ENCODE measurements around the gene KAZN. TPM values are rescaled to one million over a fixed set of nuclear protein-coding genes. Genes with fewer than 3 reads are reported as not detected.

The KAZN gene
- polyA plus RNA-seq, 2 of the 4 experiments (the other 2 are of a cell fraction) = 1.3 to 1.9 TPM

GRCh38 chr1:14865106-14865505 lies 266.6 kb downstream of the KAZN start:
- Histone ChIP-seq H3K4me1 (no peaks in the 10 kb centered on the region), H3K9me3 (no peaks in the 10 kb centered on the region), H3K27ac (no peak overlapping the region), H3K4me2 (no peak overlapping the region), H3K4me3 (no peak overlapping the region)
- FAIRE-seq (no peak), DNase-seq (ENCODE audit: low read depth in 1 of 2, low spot score in 1 of 2) (no peak), ATAC-seq (no peak)
- ChIA-PET CTCF (no interaction called here), POLR2A (no interaction called here)
- TF ChIP-seq E2F6 (IDR thresholded peaks at IDR 0.05; ENCODE audit: borderline replicate concordance, low read depth) = no peak
- TF ChIP-seq MAZ (IDR thresholded peaks at IDR 0.05; ENCODE audit: borderline replicate concordance, low read depth, low read length) = no peak
- no peak for TF ChIP-seq NR3C1 (IDR thresholded peaks at IDR 0.05)
- TF ChIP-seq MAX (IDR thresholded peaks at IDR 0.05) = no peak
- TF ChIP-seq MYC (IDR thresholded peaks at IDR 0.05; ENCODE audit: borderline replicate concordance, low read length) = no peak
- no peak for TF ChIP-seq FOXS1 (CRISPR knock-in tag; IDR thresholded peaks at IDR 0.05)
- TF ChIP-seq RFX5 (IDR thresholded peaks at IDR 0.05) = no peak
- TF ChIP-seq EHMT2 (IDR thresholded peaks at IDR 0.05; ENCODE audit: low read depth) = no peak
- TF ChIP-seq HES2 (IDR thresholded peaks at IDR 0.05) = no peak
- TF ChIP-seq KDM1A (IDR thresholded peaks at IDR 0.05; ENCODE audit: low read depth) = no peak
- TF ChIP-seq CTCF (IDR thresholded peaks at IDR 0.05) = no peak
- TF ChIP-seq HDAC2 (IDR thresholded peaks at IDR 0.05) = no peak
- TF ChIP-seq FOSB (CRISPR knock-in tag; IDR thresholded peaks at IDR 0.05) = no peak
- TF ChIP-seq KDM5A (IDR thresholded peaks at IDR 0.05) = no peak
- no peak for TF ChIP-seq RCOR1 (IDR thresholded peaks at IDR 0.05; ENCODE audit: low read depth, low read length)
- TF ChIP-seq CBX8 (IDR thresholded peaks at IDR 0.05) = no peak
- no peak for TF ChIP-seq RARB (CRISPR knock-in tag; IDR thresholded peaks at IDR 0.05)
- 19% methylated on average over 5 of the region's 5 CpGs for WGBS (ENCODE audit: missing lambda C conversion rate)

GRCh38 chr1:14866911-14867612 lies 268.6 kb downstream of the KAZN start:
- no peaks in the 10 kb centered on the region for H3K9me3 ChIP-seq
- no peak overlapping the region for H3K4me2 ChIP-seq
- no peak for ATAC-seq
- no peak for TF ChIP-seq MAFK (IDR thresholded peaks at IDR 0.05; ENCODE audit: partially characterized antibody)
- TF ChIP-seq RFX5 (IDR thresholded peaks at IDR 0.05) = no peak
- TF ChIP-seq RAD21 (conservative IDR thresholded peaks at IDR 0.05 in 1 of 2, IDR thresholded peaks at IDR 0.05 in 1 of 2) = no peak
- TF ChIP-seq ZSCAN20 (CRISPR knock-in tag; IDR thresholded peaks at IDR 0.05) = no peak
- TF ChIP-seq ZFP36 (IDR thresholded peaks at IDR 0.05; ENCODE audit: borderline replicate concordance, partially characterized antibody) = no peak
- TF ChIP-seq ESRRA (IDR thresholded peaks at IDR 0.05; ENCODE audit: borderline replicate concordance, low read length) = no peak
- no peak for TF ChIP-seq E2F6 (IDR thresholded peaks at IDR 0.05; ENCODE audit: borderline replicate concordance, low read depth)
- TF ChIP-seq RARB (CRISPR knock-in tag; IDR thresholded peaks at IDR 0.05) = no peak
- no peak for TF ChIP-seq PBX3 (IDR thresholded peaks at IDR 0.05)
- TF ChIP-seq HES2 (IDR thresholded peaks at IDR 0.05) = no peak
- TF ChIP-seq KDM1A (IDR thresholded peaks at IDR 0.05; ENCODE audit: low read depth) = no peak
- TF ChIP-seq HOXB5 (CRISPR knock-in tag; IDR thresholded peaks at IDR 0.05) = no peak
- H3K4me1 ChIP-seq = no peaks in the 10 kb centered on the region
- H3K27ac ChIP-seq = no peak overlapping the region
- CTCF ChIA-PET = no interaction called here
- FAIRE-seq = no peak
- 36% methylated on average over 14 of the region's 14 CpGs for whole genome bisulfite sequencing (ENCODE audit: missing lambda C conversion rate)
- POLR2A ChIA-PET = no interaction called here
- DNase-seq (ENCODE audit: low read depth in 1 of 2, low spot score in 1 of 2) = no peak
- no peak overlapping the region for H3K4me3 ChIP-seq

Measured in A549 (cell line).